CD14-positive monocyte (primary cell): ENCODE measurements around the gene DIS3L2. TPM values are rescaled to one million over a fixed set of nuclear protein-coding genes. Genes with fewer than 3 reads are reported as not detected.

Source experiments
- DNase-seq, 3 donors: peaks; one replicate each; pipeline ENCODE4 v3.0.0-alpha.2; 2011 to 2022
- H2AFZ ChIP-seq: 2 replicates; pipeline ENCODE4 v1.6.0; 2012; ENCODE audit warnings: mild to moderate bottlenecking, low read depth, low read length, inconsistent platforms; ENCODE audit not compliant: insufficient read depth, poor library complexity, severe bottlenecking
- H3K27ac ChIP-seq, 2 donors: 1 replicate in 1 of 2; 2 replicates in 1 of 2; pipeline ENCODE4 v1.5.1; 2012 to 2013; ENCODE audit warnings: low read length in 2 of 2, control low read depth in 1 of 2, inconsistent platforms in 1 of 2, low read depth in 1 of 2, mild to moderate bottlenecking in 1 of 2
- H3K27me3 ChIP-seq, 2 donors: one replicate each; pipeline versions ENCODE4 v1.6.0 to v1.6.1; 2011 to 2013; ENCODE audit warnings: low read length in 2 of 2; ENCODE audit not compliant: control insufficient read depth in 2 of 2, insufficient read depth in 2 of 2
- H3K36me3 ChIP-seq, 2 donors: replicated peaks in 1 of 2; 1 replicate in 1 of 2; 2 replicates in 1 of 2; pipeline versions ENCODE4 v1.5.1 to v1.6.1; 2012 to 2013; ENCODE audit warnings: low read length in 2 of 2, control low read depth in 1 of 2, inconsistent platforms in 1 of 2, mild to moderate bottlenecking in 1 of 2; ENCODE audit not compliant: insufficient read depth in 2 of 2, control insufficient read depth in 1 of 2
- H3K4me1 ChIP-seq, 2 donors: 1 replicate in 1 of 2; 2 replicates in 1 of 2; pipeline versions ENCODE4 v1.5.1 to v1.6.1; 2012 to 2013; ENCODE audit warnings: low read length in 2 of 2, control low read depth in 1 of 2, inconsistent platforms in 1 of 2, mild to moderate bottlenecking in 1 of 2, moderate library complexity in 1 of 2; ENCODE audit not compliant: insufficient read depth in 2 of 2, control insufficient read depth in 1 of 2
- H3K4me2 ChIP-seq: replicated peaks from 2 replicates; pipeline ENCODE3; 2012; ENCODE audit warnings: low read length, moderate library complexity, mild to moderate bottlenecking; ENCODE audit not compliant: poor library complexity, severe bottlenecking; ENCODE audit errors: extremely low read depth
- H3K4me3 ChIP-seq, 3 experiments: fragments of 200-600 bp in 1 of 3; sonication (generic) in 1 of 3; replicated peaks in 1 of 3; 1 replicate in 2 of 3; 2 replicates in 1 of 3; pipeline ENCODE4 v1.5.1; 2011 to 2013; ENCODE audit warnings: low read length in 3 of 3, mild to moderate bottlenecking in 3 of 3, control low read depth in 2 of 3, low read depth in 2 of 3, inconsistent platforms in 1 of 3, moderate library complexity in 1 of 3
- H3K79me2 ChIP-seq: 2 replicates; pipeline ENCODE4 v1.6.0; 2012; ENCODE audit warnings: mild to moderate bottlenecking, control low read depth, inconsistent platforms, low read length, moderate library complexity; ENCODE audit not compliant: insufficient read depth
- H3K9ac ChIP-seq: 2 replicates; pipeline ENCODE4 v1.6.0; 2017; ENCODE audit warnings: low read length, mild to moderate bottlenecking; ENCODE audit not compliant: insufficient read depth, poor library complexity, severe bottlenecking
- H3K9me3 ChIP-seq, 2 donors: replicated peaks in 1 of 2; 1 replicate in 1 of 2; 2 replicates in 1 of 2; pipeline versions ENCODE4 v1.5.1 to v1.6.1; 2012 to 2013; ENCODE audit warnings: low read length in 2 of 2, control low read depth in 1 of 2; ENCODE audit not compliant: control insufficient read depth in 1 of 2, insufficient read depth in 1 of 2
- H4K20me1 ChIP-seq: 2 replicates; pipeline ENCODE4 v1.6.0; 2012; ENCODE audit warnings: mild to moderate bottlenecking, low read length, control low read depth, moderate library complexity; ENCODE audit not compliant: insufficient read depth
- H3K27ac Mint-ChIP-seq, 7 donors: one replicate each; pipeline ENCODE4 v1.8.0; 2020; ENCODE audit warnings: mild to moderate bottlenecking in 7 of 7, mixed read lengths in 7 of 7, moderate library complexity in 6 of 7, inconsistent platforms in 2 of 7
- H3K27me3 Mint-ChIP-seq, 3 donors: one replicate each; pipeline ENCODE4 v1.8.0; 2021 to 2022; ENCODE audit warnings: low read depth in 3 of 3, mild to moderate bottlenecking in 3 of 3, mixed read lengths in 3 of 3, moderate library complexity in 3 of 3, inconsistent platforms in 1 of 3
- H3K36me3 Mint-ChIP-seq, 2 donors: one replicate each; pipeline ENCODE4 v1.8.0; 2020; ENCODE audit warnings: mixed read lengths in 2 of 2, inconsistent platforms in 1 of 2, mild to moderate bottlenecking in 1 of 2
- H3K4me1 Mint-ChIP-seq: one replicate; pipeline ENCODE4 v1.8.0; 2020; ENCODE audit warnings: mild to moderate bottlenecking, mixed read lengths
- H3K4me3 Mint-ChIP-seq, 2 donors: one replicate each; pipeline ENCODE4 v1.8.0; 2020; ENCODE audit warnings: mild to moderate bottlenecking in 2 of 2, mixed read lengths in 2 of 2, moderate library complexity in 1 of 2
- H3K9me3 Mint-ChIP-seq, 7 donors: one replicate each; pipeline ENCODE4 v1.8.0; 2020 to 2022; ENCODE audit warnings: mixed read lengths in 7 of 7, mild to moderate bottlenecking in 6 of 7, moderate library complexity in 6 of 7, inconsistent platforms in 2 of 7
- WGBS: methylation state at CpG from one replicate; pipeline ENCODE4 v1.1.5; 2013; ENCODE audit warnings: missing lambda C conversion rate; ENCODE audit not compliant: insufficient coverage; 5-methylcytosine and 5-hydroxymethylcytosine counted together
- intact Hi-C, 2 donors: fragments of 100-400 bp; cut with micrococcal nuclease; formaldehyde crosslinking; loops; one replicate each; pipeline versions ENCODE4 v1.15.0 to v1.15.1; 2023
- polyA plus RNA-seq, 3 donors: library from polyadenylated mRNA; depleted of rRNA in 1 of 3; unstranded in 2 of 3; stranded (reverse) in 1 of 3; fragments of 300-500 nt in 2 of 3; fragments of >200 nt in 1 of 3; fragmentation: Illumina TruSeq in 2 of 3; gene quantifications; 1 replicate in 2 of 3; 2 replicates in 1 of 3; pipeline ENCODE4 v1.2.3, GENCODE V29; 2012 to 2021
- TF ChIP-seq, protein P1 (sequence below): fragments of 200-600 bp; IDR thresholded peaks from one replicate; pipeline ENCODE4 v1.8.0; 2022; ENCODE audit warnings: antibody characterized with exemption, mild to moderate bottlenecking

Gene DIS3L2
- polyA plus RNA-seq, 3 donors: 6.0 to 21.7 (median 6.4) TPM

DNA sequence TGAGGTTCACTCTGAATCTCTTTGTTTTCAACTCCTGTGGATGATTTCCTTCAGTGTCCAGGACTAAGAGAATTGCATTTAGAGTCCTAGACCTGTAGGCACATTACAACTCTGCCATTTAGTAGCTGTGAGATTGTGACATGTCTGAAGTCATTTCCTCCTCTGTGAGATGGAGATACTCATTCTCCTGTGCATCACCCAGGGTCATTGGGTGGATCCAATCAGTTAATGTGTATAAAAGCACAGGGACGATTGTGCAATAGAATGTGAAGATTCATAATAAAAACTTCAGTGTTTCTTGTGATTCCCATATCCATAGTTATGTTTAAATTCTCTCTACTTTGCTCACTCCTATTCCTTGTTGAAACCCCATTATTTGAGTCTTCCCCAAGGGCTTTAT lies 113.6 kb downstream of the DIS3L2 start:
- WGBS: no CpG with 5 or more reads among the region's 1 CpG
- Histone ChIP-seq H3K4me3 (no peak overlapping the region), H3K27ac (peak overlapping the region in 1 of 2 donors; percentile 37), H3K4me1 (peaks cover 7 to 14% of the 10 kb centered on the region in 2 donors), H2AFZ (no peak overlapping the region), H4K20me1 (no peaks in the 10 kb centered on the region), H3K4me2 (no peak overlapping the region), H3K9ac (no peak overlapping the region), H3K27me3 (no peaks in the 10 kb centered on the region), H3K79me2 (no peaks in the 10 kb centered on the region), H3K36me3 (no peaks in the 10 kb centered on the region), H3K9me3 (no peaks in the 10 kb centered on the region)
- intact Hi-C loops: no loop called here
- TF ChIP-seq, protein P1, sequence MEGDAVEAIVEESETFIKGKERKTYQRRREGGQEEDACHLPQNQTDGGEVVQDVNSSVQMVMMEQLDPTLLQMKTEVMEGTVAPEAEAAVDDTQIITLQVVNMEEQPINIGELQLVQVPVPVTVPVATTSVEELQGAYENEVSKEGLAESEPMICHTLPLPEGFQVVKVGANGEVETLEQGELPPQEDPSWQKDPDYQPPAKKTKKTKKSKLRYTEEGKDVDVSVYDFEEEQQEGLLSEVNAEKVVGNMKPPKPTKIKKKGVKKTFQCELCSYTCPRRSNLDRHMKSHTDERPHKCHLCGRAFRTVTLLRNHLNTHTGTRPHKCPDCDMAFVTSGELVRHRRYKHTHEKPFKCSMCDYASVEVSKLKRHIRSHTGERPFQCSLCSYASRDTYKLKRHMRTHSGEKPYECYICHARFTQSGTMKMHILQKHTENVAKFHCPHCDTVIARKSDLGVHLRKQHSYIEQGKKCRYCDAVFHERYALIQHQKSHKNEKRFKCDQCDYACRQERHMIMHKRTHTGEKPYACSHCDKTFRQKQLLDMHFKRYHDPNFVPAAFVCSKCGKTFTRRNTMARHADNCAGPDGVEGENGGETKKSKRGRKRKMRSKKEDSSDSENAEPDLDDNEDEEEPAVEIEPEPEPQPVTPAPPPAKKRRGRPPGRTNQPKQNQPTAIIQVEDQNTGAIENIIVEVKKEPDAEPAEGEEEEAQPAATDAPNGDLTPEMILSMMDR: no peak
- peak; percentile 24 to 47 (median 35) for DNase-seq
- Mint-ChIP-seq H3K27me3 (peaks cover 0 to 3% (median 2%) of the 10 kb centered on the region in 3 donors), H3K36me3 (peaks cover 3 to 7% of the 10 kb centered on the region in 2 donors), H3K27ac (peak overlapping the region; percentile 16 to 91 (median 70)), H3K4me1 (peaks cover 22% of the 10 kb centered on the region), H3K4me3 (no peak overlapping the region), H3K9me3 (peaks cover 0 to 3% (median 0%) of the 10 kb centered on the region in 7 donors)

DNA sequence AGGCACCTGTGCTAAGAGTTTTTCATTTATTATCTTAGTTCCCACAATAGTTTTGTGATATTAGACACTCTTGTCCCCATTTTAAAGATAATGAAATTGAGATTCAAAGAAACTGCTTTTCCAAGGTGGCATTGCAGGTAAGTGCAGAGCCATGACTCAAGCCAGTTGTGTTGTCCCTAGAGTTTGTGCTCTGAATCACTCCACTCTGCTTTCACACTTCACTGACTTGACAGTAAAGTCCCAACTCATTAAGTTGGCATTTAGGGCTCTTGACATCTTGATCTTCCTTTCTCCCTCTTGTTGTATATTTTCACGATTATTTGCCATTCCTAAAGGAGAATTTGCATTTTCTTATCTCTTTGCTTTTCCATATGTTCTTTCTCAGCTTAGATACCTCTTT lies 114.3 kb downstream of the DIS3L2 start:
- Histone ChIP-seq H3K4me3 (no peak overlapping the region), H3K9ac (no peak overlapping the region), H3K4me2 (no peak overlapping the region), H3K79me2 (no peaks in the 10 kb centered on the region), H2AFZ (no peak overlapping the region), H4K20me1 (no peaks in the 10 kb centered on the region), H3K4me1 (peaks cover 7 to 14% of the 10 kb centered on the region in 2 donors), H3K27ac (no peak overlapping the region), H3K36me3 (no peaks in the 10 kb centered on the region), H3K27me3 (no peaks in the 10 kb centered on the region), H3K9me3 (no peaks in the 10 kb centered on the region)
- TF ChIP-seq, protein P1: no peak
- Mint-ChIP-seq H3K4me1 (peaks cover 22% of the 10 kb centered on the region), H3K4me3 (no peak overlapping the region), H3K27ac (peak overlapping the region in 2 of 7 donors; percentile 0 to 66), H3K9me3 (peaks cover 0 to 3% (median 0%) of the 10 kb centered on the region in 7 donors), H3K36me3 (peaks cover 3 to 7% of the 10 kb centered on the region in 2 donors), H3K27me3 (peaks cover 0 to 3% (median 2%) of the 10 kb centered on the region in 3 donors)
- intact Hi-C loops: no loop called here
- WGBS: no CpG with 5 or more reads among the region's 1 CpG
- no peak for DNase-seq
